ENCODE measurements around the gene ITPRIPL1.

DNA sequence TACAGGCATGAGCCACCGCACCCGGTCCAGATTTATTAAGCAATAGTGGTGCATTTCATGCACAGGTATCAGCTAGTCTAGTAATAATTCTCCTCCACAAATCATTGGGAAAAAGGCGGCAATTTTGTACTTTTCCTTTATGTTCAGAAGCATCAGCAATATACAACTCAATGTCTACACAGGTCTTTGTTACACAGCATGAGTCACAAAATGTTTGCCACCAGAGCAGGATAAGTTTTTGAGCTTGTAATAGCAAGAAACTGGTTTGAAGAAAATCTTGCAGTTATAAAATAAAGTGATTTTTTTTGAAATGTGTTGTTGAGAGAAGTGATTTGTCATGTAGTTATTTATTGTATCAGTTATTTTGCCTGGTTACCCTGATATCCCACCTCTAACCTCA is 4.8 kb upstream of the ITPRIPL1 start:
- TF ChIP-seq, protein P1, sequence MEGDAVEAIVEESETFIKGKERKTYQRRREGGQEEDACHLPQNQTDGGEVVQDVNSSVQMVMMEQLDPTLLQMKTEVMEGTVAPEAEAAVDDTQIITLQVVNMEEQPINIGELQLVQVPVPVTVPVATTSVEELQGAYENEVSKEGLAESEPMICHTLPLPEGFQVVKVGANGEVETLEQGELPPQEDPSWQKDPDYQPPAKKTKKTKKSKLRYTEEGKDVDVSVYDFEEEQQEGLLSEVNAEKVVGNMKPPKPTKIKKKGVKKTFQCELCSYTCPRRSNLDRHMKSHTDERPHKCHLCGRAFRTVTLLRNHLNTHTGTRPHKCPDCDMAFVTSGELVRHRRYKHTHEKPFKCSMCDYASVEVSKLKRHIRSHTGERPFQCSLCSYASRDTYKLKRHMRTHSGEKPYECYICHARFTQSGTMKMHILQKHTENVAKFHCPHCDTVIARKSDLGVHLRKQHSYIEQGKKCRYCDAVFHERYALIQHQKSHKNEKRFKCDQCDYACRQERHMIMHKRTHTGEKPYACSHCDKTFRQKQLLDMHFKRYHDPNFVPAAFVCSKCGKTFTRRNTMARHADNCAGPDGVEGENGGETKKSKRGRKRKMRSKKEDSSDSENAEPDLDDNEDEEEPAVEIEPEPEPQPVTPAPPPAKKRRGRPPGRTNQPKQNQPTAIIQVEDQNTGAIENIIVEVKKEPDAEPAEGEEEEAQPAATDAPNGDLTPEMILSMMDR (IDR thresholded peaks at IDR 0.05; ENCODE audit: low read depth, low read length), result no peak
- no peak for TF ChIP-seq POLR2A (IDR thresholded peaks at IDR 0.05; ENCODE audit: extremely low read depth, insufficient read length)
- TF ChIP-seq MYC (IDR thresholded peaks at IDR 0.05; ENCODE audit: low read depth, low read length), result no peak

Measured in NB4 (cell line).